Measurements from ENCODE around the gene SURF1.

The SURF1 gene

DNA sequence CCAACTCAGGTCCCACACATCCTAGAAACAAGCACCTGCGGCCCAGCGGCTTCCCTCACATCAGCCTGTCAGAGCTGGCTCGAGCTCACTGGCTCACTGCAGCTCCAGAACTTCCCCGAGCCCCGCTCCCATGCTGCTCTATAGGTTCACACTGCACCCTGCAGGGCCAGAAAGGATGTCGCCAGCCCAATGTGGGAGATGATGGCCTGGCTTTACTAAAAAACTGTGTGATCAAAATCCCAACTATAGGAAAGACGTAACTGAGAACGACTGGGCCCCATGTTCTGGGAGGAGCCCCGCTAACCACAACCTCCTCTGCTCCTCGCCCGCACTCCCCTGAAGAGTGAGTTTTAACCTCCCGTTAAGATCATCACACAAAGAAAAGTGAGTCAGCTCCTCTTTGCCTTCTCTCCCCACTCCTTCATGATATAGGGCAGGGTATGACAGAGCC is 15.0 kb upstream of the SURF1 start:
- H3K4me3 ChIP-seq (ENCODE audit: control insufficient read depth, low read depth, low read length) = peak overlapping the region; percentile 3
- DNase-seq (ENCODE audit: low read depth) = peak; percentile 76
- TF ChIP-seq, protein P1, sequence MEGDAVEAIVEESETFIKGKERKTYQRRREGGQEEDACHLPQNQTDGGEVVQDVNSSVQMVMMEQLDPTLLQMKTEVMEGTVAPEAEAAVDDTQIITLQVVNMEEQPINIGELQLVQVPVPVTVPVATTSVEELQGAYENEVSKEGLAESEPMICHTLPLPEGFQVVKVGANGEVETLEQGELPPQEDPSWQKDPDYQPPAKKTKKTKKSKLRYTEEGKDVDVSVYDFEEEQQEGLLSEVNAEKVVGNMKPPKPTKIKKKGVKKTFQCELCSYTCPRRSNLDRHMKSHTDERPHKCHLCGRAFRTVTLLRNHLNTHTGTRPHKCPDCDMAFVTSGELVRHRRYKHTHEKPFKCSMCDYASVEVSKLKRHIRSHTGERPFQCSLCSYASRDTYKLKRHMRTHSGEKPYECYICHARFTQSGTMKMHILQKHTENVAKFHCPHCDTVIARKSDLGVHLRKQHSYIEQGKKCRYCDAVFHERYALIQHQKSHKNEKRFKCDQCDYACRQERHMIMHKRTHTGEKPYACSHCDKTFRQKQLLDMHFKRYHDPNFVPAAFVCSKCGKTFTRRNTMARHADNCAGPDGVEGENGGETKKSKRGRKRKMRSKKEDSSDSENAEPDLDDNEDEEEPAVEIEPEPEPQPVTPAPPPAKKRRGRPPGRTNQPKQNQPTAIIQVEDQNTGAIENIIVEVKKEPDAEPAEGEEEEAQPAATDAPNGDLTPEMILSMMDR (conservative IDR thresholded peaks at IDR 0.05; ENCODE audit: control insufficient read depth, insufficient read depth, low read depth, low read length) = peak; percentile 2

DNA sequence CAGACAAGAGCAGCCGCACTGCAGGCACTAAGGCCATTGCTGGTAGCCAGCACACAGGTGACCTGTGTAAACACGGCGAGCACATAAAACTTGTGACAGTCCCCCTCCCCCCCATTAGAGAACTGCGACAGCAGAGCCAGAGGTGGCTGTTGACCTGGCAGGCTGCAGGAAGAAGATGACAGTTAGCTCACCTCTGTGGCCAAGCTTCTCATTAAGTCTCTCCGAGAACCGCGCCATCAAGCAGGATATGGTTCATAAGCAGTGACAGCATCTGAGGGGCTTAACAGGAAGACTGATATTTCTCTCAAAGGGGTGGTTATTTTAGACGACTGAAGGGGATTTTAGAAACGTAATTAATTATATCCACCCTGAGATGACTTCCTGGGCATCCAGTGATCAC is 14.4 kb upstream of the SURF1 start:
- no peak overlapping the region for H3K4me3 ChIP-seq (ENCODE audit: control insufficient read depth, low read depth, low read length)
- TF ChIP-seq, protein P1 (conservative IDR thresholded peaks at IDR 0.05; ENCODE audit: control insufficient read depth, insufficient read depth, low read depth, low read length) = no peak
- no peak for DNase-seq (ENCODE audit: low read depth)

DNA sequence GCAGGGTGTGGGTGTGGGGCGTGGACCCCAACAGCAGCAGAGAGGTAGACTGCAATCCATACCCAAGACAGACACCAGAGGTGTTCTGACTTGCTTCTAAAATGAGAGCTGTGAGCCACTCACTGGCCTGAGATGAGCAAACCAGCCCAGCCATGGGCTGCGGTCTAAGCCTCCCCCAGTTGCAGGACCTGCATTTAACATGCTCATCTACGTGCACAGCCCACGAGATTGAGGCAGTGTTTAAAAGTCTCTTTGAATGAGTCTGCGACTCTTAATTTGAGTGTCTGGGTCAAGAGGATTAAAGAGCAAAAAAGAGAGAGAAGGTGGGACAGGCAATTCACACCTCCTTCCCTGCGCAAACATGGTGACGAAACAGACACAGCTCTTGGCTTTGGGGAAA is 13.6 kb upstream of the SURF1 start:
- no peak overlapping the region for H3K4me3 ChIP-seq (ENCODE audit: control insufficient read depth, low read depth, low read length)
- TF ChIP-seq, protein P1 (conservative IDR thresholded peaks at IDR 0.05; ENCODE audit: control insufficient read depth, insufficient read depth, low read depth, low read length) = no peak
- DNase-seq (ENCODE audit: low read depth) = no peak

DNA sequence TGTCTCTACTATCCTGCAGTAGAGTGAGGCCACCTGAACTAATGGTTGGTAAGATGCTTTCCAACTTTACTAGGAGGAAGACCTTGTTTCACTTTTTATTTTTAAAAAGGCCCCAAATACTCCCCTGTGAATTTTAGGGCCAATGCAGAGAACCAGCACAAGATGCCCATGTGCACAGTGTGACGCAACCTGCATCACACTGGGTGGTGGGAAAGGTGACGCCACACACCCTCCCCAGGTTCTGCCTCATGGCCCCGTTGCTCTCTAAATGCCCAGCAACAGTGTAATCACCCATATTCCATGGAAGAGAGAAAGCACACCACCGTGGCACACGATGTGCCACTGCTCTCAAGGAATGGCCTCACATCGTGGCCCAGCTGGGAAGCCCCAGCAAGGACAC is 13.1 kb upstream of the SURF1 start:
- no peak for DNase-seq (ENCODE audit: low read depth)
- TF ChIP-seq, protein P1 (conservative IDR thresholded peaks at IDR 0.05; ENCODE audit: control insufficient read depth, insufficient read depth, low read depth, low read length) = no peak

DNA sequence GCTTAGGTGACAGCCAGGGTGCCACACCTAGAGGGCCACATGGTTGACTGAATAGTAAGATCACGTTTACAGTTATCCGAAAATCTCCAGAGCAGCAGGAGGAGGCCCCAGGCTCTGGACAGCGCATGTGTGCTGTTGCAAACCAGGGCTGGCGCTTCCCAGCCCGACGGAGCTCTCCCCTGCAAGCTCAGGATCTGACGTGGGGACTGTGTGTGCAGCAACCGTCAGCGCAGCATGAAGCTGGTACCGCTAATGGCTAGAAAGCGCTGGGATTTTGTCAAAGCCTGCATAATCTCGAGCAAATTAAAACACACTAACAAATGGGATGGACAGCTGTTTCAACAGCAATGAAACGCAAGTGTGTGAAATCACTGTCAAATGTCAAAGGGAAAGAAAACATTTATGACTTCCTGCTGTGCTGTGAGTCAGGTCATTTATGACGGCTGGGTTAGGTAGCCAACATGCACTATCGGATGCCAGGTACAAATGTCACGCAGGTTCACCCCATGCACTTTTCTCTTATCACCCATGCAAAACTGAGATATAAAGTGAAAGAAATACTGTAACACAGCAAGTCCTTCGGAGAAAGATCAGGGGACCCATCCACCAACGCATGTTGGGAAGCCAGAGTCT is 12.1 kb upstream of the SURF1 start:
- DNase-seq (ENCODE audit: low read depth) = peak; percentile 50
- TF ChIP-seq, protein P1 (conservative IDR thresholded peaks at IDR 0.05; ENCODE audit: control insufficient read depth, insufficient read depth, low read depth, low read length) = no peak
- H3K4me3 ChIP-seq (ENCODE audit: control insufficient read depth, low read depth, low read length) = no peak overlapping the region

More for the DNA sequence above, 13.1 kb upstream of the SURF1 start:
- H3K4me3 ChIP-seq (ENCODE audit: control insufficient read depth, low read depth, low read length) = no peak overlapping the region

DNA sequence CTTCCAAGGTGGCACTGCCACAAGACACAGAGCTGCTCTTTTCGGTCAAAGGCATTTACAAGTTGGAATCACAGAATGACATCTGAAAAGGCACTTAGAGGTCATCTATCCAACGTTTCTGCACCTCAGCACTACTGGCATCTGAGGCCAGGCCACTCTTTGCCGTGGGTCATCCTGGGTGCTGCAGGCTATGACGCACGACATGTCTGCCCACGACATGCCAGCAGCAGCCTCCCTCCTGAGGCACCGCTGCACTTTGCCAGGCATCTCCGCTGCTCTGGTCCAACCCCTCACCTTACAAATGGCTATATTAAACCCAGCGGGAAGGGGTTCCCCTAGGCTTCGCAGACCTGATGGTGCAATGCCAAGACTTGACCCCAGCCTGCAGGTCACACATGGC is 11.5 kb upstream of the SURF1 start:
- DNase-seq (ENCODE audit: low read depth) = no peak
- H3K4me3 ChIP-seq (ENCODE audit: control insufficient read depth, low read depth, low read length) = no peak overlapping the region

More for the DNA sequence above, 11.5 kb upstream of the SURF1 start:
- TF ChIP-seq, protein P1 (conservative IDR thresholded peaks at IDR 0.05; ENCODE audit: control insufficient read depth, insufficient read depth, low read depth, low read length) = no peak
